HG03520 (cell line): ENCODE data around the gene RPL12.
A peak's percentile ranks its signal among the peaks of the same experiment; 100 is the strongest.

Experiments used
- ATAC-seq: cut with Tn5 transposase; IDR thresholded peaks from one replicate; pipeline ENCODE4 v1.9.1; 2021; ENCODE audit warnings: mild to moderate bottlenecking, moderate library complexity; ENCODE audit not compliant: unreplicated experiment

The RPL12 gene

GRCh38 chr9:127450830-127451607 is at the start of gene RPL12, which contains the start of gene LRSAM1:
Gene RPL12, minus strand, starts transcription at chr9:127451406. Its CDS starts 89 bp downstream, at chr9:127451317.
Gene LRSAM1, plus strand, starts transcription at chr9:127451510. Its CDS starts 3,018 bp downstream, at chr9:127454528.
- peak; percentile 56 for ATAC-seq

- no peak for ATAC-seq
Measured at GRCh38 chr9:127500862-127501261, 49.7 kb upstream of the RPL12 start.

GRCh38 chr9:127500399-127500798 is 49.2 kb upstream of the RPL12 start:
- ATAC-seq: no peak

GRCh38 chr9:127498298-127498697 is 47.1 kb upstream of the RPL12 start:
- ATAC-seq: no peak

GRCh38 chr9:127497656-127498290 is 46.6 kb upstream of the RPL12 start:
- no peak for ATAC-seq

GRCh38 chr9:127496974-127497373 is 45.8 kb upstream of the RPL12 start:
- no peak for ATAC-seq

GRCh38 chr9:127495884-127496555 is 44.8 kb upstream of the RPL12 start:
- no peak for ATAC-seq

GRCh38 chr9:127494304-127494702 is 43.1 kb upstream of the RPL12 start:
- no peak for ATAC-seq

- no peak for ATAC-seq
Measured at GRCh38 chr9:127493592-127494303, 42.5 kb upstream of the RPL12 start.

GRCh38 chr9:127492616-127493015 is 41.4 kb upstream of the RPL12 start:
- no peak for ATAC-seq

- no peak for ATAC-seq
Measured at GRCh38 chr9:127491516-127491915, 40.3 kb upstream of the RPL12 start.

- ATAC-seq: no peak
Measured at GRCh38 chr9:127490535-127491230, 39.5 kb upstream of the RPL12 start.

- ATAC-seq: no peak
Measured at GRCh38 chr9:127489471-127490115, 38.4 kb upstream of the RPL12 start.

- no peak for ATAC-seq
Measured at GRCh38 chr9:127488946-127489345, 37.7 kb upstream of the RPL12 start.

GRCh38 chr9:127485995-127486394 is 34.8 kb upstream of the RPL12 start:
- ATAC-seq: no peak

GRCh38 chr9:127482662-127483061 is 31.5 kb upstream of the RPL12 start:
- ATAC-seq: no peak

GRCh38 chr9:127479507-127480081 is 28.4 kb upstream of the RPL12 start:
- ATAC-seq: no peak

- ATAC-seq: no peak
Measured at GRCh38 chr9:127474592-127474991, 23.4 kb upstream of the RPL12 start.

GRCh38 chr9:127473932-127474331 is 22.7 kb upstream of the RPL12 start:
- ATAC-seq: no peak

GRCh38 chr9:127473501-127473900 is 22.3 kb upstream of the RPL12 start:
- no peak for ATAC-seq
